Esophagus muscularis mucosa (tissue), 3 donors: ENCODE data around the gene CD84.

ENCODE experiments used
- CTCF ChIP-seq, 3 experiments: fragments of 200-600 bp in 2 of 3; fragments of 450-650 bp in 1 of 3; sonication (generic) in 2 of 3; IDR thresholded peaks; one replicate each; pipeline ENCODE4 v1.5.1; 2017 to 2019; ENCODE audit warnings: antibody characterized with exemption in 3 of 3, mild to moderate bottlenecking in 2 of 3, moderate library complexity in 1 of 3
- POLR2A ChIP-seq: fragments of 450-650 bp; IDR thresholded peaks from one replicate; pipeline ENCODE4 v1.6.1; 2017; ENCODE audit warnings: antibody characterized with exemption, moderate library complexity, mild to moderate bottlenecking, low read depth

GRCh38 chr1:160522622-160523345, 56.5 kb downstream of the CD84 start, which contains the start of gene SLAMF6:
- TF ChIP-seq POLR2A (no peak), CTCF (IDR thresholded peaks at IDR 0.05) (no peak)
